NCI-H69 (cell line): Measurements from ENCODE around the gene HRH4.
A peak's percentile ranks its signal among the peaks of the same experiment; 100 is the strongest.

ENCODE experiments used
- DNase-seq: peaks from one replicate; lab custom pipeline; 2025; lab: John Stamatoyannopoulos, UW

HRH4 gene

DNA sequence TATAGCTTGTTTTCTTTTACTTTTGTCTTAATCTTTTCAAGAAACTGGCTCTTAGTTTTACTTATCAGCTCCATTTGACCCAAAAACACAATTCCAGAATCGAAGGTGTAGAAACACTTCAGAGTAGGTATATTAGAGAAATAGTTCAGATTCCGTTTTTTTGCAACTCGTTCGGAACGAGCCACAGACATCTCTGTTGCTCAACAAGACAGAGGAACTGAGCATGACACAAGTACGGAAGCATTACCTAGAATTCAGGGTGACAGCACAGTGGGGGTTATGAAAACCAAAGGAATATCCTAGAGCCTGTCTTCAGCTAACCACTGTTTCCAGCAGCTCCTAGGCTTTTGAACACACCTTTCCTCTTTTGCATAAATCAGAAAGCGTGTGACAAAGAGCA lies 5.0 kb downstream of the HRH4 start:
- DNase-seq = no peak

DNA sequence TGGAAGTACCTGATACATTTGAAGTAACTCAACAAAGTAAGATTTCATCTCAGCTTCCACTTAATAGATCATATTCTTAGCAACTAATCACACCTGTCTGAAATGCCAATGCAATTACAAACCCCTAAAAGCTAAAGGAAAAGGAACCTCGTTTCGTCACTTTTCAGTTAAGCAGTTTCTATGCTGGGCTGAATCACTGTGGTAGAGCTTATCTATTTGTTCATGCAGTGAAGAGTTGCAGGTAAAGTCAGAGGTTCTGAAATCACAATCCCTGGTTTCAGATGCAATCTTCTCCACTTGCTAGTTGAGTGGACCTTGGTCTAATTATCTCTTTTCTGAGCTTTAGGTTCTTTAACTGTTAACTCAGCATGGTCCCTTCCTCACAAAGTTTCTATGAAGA lies 6.3 kb downstream of the HRH4 start:
- no peak for DNase-seq

DNA sequence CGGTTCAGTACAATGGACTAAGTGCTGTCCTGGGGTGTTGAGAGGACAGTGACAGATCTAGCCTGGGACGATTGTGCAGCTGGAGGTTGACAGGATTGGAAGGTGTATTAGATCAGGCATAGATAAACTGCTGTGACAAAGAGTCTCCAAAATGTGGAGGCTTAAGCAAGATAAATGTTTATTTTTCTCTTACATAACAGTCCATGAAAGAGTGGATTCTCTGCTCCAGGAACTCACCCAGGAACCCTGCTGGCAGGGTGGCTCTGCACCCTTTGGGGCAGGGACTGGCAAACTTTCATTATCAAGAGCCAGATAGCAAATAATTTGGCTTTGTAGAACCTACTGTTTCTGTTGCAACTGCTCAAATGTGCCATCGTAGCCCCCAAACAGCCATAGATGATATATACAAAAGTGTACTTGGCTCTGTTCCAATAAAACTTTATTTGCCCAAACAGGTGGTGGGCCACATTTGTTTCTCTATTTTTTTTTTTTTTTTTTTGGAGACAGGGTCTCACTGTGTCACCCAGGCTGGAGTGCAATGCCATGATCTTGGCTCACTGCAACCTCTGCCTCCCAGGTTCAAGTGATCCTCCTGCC lies 9.7 kb downstream of the HRH4 start:
- peak; percentile 33 for DNase-seq

DNA sequence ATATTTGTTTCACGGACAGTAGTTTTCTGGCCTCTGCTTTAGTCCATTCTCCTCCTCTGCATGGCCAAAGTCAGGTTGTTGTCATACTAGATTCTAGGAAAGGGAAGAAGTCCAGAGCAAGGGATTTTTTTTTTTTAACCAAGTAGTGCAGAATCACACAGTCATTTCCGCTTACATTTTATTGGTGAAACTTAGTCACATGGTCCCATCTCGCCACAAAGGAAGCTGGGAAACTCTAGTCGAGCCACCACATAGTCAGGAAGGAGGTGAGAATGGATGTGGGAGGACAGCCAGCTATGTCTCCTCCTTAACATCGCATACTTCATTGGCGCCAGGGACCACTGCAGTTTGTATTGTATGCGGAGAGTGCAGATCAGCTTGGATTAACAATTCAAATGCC lies 10.4 kb downstream of the HRH4 start:
- DNase-seq = no peak

DNA sequence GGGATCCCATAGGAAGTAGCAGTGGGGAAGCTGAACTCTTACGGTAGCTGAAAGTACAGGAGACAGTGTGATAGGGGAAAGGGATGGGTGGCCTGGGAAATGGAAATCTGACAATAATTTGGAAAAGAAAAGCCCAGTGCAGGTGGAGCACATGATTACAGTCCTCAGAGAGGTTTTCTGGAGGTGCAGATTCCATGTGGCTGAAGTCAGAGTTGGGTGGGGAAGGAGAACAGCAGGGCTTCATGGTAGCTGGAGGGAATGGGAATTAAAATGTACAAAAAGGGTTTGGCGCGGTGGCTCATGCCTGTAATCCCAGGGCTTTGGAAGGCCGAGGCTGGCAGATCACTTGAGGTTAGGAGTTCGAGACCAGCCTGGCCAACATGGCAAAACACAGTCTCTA lies 12.2 kb downstream of the HRH4 start:
- DNase-seq = no peak

DNA sequence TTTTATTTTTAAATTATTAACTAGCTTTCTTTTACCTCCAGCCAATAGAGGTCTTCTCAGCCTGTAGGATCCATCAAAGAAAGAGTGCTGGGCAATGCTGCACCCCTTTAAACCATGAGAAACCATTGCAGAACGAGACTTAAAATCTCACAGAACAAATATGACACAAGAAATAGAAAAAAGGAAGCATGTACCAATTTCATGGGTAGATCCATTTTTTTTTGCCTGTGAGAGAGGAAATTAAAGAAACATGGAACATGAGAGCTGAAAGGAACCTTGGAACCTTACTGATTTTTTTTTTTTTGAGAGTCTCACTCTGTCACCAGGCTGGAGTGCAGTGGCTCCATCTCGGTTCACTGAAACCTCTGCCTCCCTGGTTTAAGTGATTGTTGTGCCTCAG lies 14.0 kb downstream of the HRH4 start:
- DNase-seq = no peak

DNA sequence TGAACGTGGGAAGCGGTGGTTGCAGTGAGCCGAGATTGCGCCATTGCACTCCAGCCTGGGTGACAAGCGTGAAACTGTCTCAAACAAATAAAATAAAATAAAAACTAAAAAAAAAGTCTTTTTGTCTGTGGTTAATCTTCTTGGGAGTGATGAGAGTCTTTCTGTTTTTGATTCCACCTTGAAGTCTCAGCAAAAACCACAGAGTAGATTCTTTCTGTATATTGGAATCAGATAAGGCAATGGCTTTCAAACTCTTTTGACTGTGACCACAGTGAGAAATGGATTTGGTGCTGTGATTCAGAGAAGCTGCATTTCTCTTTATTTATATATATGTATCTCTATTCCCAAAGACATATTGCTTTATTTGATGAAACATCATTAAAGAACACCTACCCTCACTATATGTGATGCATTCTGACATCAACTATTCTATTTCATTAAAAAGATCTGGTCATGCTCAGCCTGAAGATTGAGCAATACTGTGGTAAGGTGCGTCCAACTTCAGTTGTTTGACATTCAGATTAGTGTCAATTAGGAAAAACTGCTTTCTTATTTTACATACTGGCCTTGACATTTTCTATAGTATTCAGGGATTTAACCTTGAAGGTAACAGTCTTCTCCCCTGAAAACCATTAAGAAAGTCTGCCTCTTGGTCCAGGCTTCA lies 15.6 kb downstream of the HRH4 start:
- DNase-seq = no peak

DNA sequence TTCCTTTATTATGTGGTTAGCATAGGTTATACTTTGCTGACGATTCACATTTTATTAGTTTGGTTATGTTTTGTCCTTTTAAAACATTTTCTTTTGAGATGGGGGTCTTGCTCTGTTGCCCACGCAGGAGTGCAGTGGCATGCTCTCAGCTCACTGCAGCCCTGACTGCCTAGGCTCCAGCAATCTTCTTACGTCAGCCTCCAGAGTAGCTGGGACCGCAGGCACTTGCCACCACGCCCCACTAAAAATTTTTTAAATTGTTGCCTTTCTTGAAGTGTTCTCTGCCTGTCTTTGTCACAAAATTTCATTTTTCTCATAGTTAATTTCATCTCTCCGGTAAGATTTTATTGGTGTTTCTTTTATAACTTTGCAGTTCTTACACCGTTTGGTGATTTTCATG lies 18.9 kb downstream of the HRH4 start:
- DNase-seq = no peak

DNA sequence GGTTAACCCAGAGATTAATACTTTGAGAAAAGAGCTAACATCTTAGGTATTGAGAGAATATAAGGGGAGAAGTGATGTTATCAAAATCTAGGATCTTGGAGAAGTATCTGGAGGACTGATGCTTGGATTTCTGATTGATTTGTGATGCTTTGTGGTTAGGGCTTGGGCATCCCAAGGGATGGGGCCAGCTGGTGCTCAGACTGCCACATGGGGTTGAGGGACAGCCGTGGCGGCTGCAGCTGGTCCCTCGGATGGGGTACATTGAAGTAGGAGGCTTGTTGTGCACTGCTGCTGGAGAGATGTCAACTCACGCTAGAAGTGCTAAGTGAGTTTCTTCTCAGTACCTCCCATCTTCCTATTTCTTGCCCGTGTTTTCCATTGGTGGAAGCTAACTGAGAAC lies 22.4 kb downstream of the HRH4 start:
- no peak for DNase-seq

DNA sequence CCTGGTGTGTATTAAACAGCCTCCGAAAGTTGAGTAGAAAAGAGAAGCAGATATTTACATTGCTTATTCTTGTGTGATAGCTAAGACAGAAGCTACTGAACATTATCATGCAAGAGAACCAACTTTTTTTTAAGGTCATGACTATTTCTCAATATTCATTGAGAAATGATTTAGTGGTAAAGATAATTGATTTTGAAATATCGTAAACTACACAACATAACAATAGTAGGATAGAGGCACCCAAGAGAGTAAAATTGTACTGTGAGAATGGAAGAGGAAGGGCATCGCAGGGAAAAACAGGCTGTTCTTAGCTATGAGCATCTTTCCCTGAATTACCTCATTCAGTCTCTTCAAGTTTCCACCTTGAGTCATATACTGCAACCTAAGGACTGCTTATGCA lies 25.2 kb downstream of the HRH4 start:
- no peak for DNase-seq

DNA sequence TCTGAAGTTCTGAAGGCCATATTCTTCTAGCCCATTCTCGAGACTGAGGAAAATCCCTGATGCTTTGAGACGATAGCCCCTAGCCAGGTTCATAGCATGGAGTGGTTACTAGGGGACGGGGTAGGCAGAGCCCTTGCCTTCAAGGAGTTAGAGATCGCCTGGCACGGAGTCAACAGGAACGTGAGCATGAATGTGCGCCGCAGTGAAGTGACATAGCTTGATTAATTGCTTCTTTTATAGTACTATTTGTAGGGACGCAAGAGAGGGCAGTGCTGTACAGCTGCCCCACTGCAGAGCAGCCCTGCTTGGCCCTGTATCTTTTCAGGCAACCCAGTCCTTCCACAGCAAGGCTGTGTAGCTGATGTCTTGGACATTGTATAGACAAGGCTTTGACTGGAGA lies 26.2 kb downstream of the HRH4 start:
- peak; percentile 85 for DNase-seq

DNA sequence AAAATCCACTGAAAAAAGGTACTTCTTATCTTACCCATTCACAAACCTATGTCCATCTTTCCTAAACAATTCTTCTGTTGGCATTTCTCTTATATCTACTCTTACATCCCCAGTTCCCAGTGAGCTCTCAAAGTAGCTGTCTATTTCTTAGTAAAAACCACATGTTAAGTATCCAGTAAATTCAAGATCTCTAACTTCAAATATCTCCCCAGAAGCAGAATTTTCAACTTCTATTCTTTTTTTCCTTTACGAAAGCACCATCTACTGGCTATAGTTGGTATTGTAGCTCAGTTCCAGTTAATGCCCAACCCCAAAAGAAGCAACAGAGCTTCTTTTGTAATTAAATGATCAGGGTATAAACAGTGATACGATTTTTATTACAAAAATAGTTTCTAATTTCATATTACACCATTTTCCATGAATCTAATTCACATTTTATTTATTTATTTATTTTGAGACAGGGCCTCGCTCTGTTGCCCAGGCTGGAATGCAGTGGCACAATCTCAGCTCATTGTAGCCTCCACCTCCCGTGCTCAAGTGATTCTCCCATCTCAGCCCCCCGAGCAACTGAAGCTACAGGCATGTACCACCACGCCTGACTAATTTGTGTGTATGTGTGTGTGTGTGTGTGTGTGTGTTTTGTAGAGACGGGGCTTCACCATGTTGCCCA lies 28.5 kb downstream of the HRH4 start:
- peak; percentile 75 for DNase-seq

DNA sequence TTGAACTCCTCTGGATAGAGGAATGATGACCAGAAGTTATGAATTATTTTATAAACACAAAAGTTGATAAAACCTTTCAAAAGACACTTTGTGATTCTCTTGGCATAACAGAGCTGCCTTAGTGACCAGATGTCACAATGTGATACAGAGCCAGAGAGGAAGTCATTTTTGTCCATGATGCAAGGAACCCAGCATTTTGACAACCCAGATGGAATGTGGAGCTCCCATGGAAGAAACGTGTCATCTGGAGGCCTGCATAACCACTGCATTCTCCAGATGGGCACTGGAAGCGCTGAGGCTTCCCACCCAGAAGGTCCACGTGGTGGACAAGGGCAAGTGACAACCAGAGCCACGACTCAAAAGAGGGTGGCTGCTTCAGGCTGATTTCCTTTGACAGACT lies 30.1 kb downstream of the HRH4 start:
- peak; percentile 52 for DNase-seq

DNA sequence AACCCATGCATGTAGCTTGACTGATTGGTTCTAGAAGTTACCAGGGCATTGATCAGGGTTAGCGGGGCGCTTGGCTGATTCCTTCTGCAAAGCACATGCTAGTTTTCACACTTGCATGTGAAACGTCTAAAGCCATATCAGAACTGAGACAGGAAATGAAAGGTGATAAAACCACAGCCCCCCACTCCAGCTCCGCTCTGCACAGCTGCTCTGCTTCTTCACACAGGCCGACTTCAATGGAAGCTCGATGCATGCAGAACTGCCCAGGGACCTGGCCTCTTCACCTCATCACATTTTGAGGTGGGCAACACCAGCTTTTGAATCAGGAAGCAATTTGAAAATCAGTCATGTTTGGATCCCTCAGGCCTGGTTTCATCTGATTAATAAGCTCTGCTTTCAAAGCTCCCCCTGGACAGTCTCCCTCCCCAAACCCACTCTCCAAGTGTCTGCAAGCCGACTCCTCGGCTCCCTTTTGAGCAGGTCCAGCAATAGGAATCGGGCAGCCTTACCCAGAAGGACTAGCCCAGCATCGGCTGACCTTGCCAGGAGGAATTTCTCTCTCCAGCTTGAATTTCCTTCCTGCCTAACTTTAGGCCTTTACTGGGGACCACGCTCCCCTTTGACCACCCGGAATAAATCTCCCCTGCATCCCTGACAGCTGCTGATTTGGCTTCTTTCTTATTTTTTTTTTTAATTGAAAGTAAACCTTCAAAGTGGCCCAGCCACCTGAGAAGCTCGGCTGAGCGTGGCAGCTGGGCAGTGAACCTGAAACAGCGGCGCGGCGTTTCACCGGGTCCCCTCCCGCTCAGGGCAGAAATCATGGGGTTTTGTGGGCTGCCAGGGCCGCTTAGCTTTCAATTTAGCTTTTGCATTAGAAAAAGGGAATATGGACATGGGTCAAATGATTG lies 31.7 kb downstream of the HRH4 start:
- DNase-seq = peak; percentile 91

DNA sequence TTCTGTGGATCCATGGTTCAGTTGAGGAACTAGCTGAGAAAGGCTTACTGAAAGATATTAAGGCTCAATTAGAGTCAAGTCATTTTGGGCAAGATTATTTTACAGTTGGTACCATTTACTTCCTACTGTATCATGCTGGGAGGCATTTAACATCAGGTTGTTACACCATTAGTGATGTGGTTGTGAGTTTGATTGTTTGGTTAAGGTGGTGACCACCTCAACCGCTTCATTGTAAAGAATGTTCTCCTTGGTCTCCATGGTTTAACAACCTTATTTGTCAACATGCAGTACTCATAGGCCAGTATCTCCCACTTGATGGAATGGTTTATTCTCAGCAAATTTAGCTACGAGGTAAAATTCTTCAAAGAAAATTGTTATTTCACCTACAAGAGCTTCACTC lies 34.1 kb downstream of the HRH4 start:
- DNase-seq = no peak

DNA sequence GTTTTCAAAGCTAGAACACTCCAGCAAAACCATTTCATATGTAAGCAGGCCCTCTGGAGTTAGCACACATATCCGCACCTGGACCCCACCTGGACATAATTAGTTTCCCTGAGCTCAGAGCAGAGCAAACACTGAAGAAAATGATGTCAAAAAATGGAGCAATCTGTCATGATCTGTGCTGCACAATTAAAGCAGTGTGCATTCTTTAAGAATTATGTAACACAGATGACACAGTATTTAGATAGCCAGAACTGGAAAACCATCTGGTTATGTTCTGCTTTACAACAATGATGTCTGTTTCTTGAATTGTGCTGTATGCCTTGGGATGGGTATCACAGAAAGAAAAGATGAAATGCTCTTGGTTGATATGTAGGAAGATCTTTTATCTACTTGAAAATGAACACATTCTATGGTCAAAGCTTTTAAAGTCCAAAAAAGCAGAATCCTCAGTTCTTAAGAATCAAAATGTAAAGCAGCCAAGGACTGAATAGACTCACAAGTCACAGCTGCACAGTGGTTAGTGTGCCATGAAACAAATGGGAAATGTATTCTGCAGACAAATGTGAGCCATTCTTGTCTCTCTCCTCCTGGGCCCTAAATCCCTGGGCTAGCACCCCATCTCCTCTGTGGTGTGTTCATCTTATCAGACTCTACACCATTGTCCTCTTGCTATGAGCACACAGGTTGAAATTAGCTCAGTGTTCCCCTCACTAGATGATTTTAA lies 36.8 kb downstream of the HRH4 start:
- DNase-seq = peak; percentile 99

DNA sequence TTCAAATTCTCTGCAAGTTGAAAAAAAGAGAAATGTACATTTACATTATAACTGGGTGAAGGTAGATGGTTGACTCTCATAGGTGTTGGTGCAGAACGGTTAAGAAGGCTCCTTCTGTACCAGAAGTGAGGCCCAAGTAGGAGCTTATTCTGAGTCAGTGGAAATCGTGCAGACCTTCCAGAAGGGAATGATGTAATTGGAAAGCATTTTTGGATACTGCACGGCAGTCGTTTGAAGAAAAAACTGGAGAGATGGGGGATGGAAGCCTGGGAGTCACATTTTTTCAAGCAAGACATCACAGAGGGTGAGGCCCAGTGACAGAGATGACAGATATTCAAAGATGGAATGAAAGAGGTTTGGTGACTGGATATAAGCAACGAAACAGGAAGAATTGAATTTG lies 39.4 kb downstream of the HRH4 start:
- no peak for DNase-seq

DNA sequence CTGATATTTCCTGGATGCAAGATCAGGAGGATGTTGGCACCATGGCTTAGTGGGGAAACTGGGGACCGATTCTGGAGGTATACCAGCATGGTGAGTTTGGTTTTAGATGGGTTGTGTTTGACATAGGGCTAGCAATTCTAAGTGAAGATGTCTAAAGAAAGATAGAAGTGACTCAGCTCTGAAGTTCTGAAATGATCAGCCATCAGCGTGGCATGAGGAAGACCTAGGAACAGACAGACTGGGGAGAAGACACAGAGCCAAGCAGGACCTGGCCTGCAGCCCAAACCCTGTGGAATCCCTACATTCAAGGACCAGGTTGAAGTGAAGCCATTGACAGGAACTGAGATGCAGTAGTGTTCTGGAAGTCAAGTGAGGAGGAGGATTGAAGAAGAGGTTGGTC lies 39.8 kb downstream of the HRH4 start:
- DNase-seq = no peak

DNA sequence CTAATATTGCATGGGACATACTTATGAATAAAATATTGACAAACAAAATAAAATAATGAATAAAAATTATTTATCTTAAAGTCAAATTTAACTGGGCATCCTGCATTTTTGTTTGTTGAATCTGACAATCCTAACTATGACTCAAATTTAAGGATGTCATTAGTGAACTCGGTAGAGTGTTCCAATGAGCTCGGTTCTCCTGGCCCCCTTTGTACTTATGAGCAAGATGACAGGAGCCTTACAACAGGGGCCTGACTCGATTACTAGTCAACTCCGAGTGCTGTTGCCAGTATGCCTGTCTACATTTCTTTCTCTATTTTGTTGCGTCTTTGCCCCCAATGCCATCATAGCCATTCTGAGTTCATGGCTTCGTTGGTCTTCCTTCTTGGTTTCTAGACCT lies 40.3 kb downstream of the HRH4 start:
- no peak for DNase-seq

DNA sequence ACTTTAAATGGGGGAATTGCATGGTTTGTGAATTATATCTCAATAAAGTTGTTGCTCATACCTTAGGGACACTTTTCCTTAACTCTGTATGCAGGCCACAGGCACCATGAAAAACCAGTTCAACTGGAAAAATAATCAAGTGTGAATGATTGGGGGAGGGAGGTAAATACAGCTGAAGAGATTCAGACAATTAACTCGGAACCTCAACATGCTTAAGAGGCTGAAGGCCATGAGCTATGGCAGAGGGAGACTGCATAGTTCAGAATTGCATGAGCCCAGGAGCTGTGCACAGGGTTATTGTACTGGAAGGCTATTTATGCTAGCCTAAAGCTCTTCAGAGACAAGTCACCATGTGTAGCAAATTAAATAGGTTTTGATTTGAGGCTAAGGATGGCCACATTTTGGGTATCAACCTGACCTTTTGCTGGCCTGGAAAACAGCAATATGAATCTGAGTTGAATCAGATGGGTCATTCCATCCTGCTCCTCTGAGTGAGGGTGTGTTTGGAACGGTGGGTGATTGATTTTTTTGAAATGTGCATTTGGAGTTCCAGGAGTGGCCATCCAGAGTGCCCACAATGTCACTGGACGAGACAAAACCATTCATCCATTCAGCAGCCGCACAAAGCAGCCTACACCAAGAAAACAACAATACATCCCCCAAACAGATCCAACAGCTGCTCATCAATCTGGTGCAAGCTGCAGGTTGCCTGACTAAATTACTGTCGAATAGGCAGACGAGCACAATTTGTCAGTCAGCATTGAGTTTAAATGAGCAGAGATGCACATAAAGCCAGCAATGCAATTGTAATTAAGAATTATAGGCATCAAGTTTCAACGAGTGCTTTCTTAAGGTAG lies 42.5 kb downstream of the HRH4 start:
- peak; percentile 85 for DNase-seq

DNA sequence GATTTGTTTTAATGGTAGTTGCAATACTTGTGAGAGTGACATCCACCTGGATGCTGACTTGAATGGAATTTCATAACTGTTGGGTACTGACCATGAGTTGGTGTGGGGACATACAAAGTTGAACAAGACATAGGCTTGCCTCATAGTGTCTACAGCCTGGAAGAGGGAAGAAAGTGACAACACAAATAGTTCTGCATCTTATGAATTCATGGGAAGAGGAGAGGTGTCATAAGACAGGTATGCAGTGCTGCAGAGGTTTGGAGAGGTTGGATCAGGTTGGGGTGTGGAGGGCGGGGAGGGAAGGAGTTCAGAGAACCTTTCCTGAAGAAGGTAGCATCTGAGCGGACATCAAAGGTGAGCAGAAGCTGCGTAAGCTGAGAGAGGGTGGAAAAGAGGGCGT lies 44.0 kb downstream of the HRH4 start:
- no peak for DNase-seq
